Measurements from ENCODE around the gene NEK11. TPM values are rescaled to one million over a fixed set of nuclear protein-coding genes. Genes with fewer than 3 reads are reported as not detected.

Gene NEK11
- total and polyA plus RNA-seq, 4 donors: 4.0 to 36.3 (median 9.8) TPM

DNA sequence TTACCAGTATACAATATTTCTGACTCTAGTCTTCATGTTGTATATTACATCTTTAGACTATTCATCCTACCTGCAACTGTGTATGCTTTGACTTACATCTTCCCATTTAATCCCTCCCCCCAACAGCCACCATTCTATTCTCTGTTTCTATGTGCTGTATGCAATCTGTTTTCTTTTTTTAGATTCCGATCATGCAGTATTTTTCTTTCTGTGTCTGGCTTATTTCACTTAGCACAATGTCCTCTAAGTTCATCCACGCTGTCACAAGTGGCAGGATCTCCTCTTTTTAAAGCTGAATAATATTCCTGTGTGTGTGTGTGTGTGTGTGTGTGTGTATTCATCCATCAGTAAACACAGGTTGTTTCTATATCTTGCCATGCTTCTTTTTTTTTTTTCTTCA lies 288.5 kb downstream of the NEK11 start:
- Histone ChIP-seq H3K27me3 (ENCODE audit: control insufficient read depth in 3 of 3, insufficient read depth in 3 of 3, low read length in 2 of 3) (no peaks in the 10 kb centered on the region), H3K9me3 (ENCODE audit: control insufficient read depth in 4 of 4, insufficient read depth in 3 of 4, low read length in 3 of 4) (peaks cover 0 to 3% (median 0%) of the 10 kb centered on the region in 4 donors), H3K36me3 (ENCODE audit: control insufficient read depth in 4 of 4, insufficient read depth in 4 of 4, low read length in 4 of 4) (no peaks in the 10 kb centered on the region), H3K4me1 (ENCODE audit: control insufficient read depth in 5 of 5, insufficient read depth in 5 of 5, low read length in 5 of 5) (no peaks in the 10 kb centered on the region), H3K9ac (ENCODE audit: insufficient read depth in 1 of 2, low read length in 2 of 2) (no peak overlapping the region), H3K4me3 (no peak overlapping the region), H3K27ac (ENCODE audit: low read depth in 1 of 2, low read length in 1 of 2) (no peak overlapping the region)
- TF ChIP-seq, protein P1, sequence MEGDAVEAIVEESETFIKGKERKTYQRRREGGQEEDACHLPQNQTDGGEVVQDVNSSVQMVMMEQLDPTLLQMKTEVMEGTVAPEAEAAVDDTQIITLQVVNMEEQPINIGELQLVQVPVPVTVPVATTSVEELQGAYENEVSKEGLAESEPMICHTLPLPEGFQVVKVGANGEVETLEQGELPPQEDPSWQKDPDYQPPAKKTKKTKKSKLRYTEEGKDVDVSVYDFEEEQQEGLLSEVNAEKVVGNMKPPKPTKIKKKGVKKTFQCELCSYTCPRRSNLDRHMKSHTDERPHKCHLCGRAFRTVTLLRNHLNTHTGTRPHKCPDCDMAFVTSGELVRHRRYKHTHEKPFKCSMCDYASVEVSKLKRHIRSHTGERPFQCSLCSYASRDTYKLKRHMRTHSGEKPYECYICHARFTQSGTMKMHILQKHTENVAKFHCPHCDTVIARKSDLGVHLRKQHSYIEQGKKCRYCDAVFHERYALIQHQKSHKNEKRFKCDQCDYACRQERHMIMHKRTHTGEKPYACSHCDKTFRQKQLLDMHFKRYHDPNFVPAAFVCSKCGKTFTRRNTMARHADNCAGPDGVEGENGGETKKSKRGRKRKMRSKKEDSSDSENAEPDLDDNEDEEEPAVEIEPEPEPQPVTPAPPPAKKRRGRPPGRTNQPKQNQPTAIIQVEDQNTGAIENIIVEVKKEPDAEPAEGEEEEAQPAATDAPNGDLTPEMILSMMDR (IDR thresholded peaks at IDR 0.05; ENCODE audit: control extremely low read depth, extremely low read depth): no peak
- DNase-seq: no peak
- 93 to 96% methylated on average over 2 of the region's 2 CpGs for WGBS, 2 donors
- ATAC-seq (ENCODE audit: insufficient read depth, low FRiP score): no peak

DNA sequence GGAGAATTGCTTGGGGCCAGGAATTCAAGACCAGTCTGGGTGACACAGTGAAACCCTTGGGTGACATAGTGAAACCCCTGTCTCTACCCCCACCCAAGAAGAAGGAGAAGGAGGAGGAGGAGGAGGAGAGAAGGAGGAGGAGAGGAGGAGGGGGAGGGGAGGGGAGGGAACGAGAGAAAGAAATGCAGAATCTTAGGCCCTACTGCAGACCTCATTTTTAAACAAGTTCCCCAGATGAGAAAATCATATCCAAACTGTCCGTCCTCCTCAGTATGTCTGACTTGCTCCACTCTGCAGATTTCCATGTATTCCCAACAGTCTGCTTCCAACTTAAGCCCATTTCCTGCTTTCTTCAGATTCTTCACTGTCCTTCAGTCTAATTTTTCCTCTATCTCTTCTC lies 291.0 kb downstream of the NEK11 start:
- Histone ChIP-seq H3K4me3 (no peak overlapping the region), H3K27ac (ENCODE audit: low read depth in 1 of 2, low read length in 1 of 2) (no peak overlapping the region), H3K9me3 (ENCODE audit: control insufficient read depth in 4 of 4, insufficient read depth in 3 of 4, low read length in 3 of 4) (peaks cover 0 to 3% (median 0%) of the 10 kb centered on the region in 4 donors), H3K4me1 (ENCODE audit: control insufficient read depth in 5 of 5, insufficient read depth in 5 of 5, low read length in 5 of 5) (no peaks in the 10 kb centered on the region), H3K27me3 (ENCODE audit: control insufficient read depth in 3 of 3, insufficient read depth in 3 of 3, low read length in 2 of 3) (no peaks in the 10 kb centered on the region), H3K9ac (ENCODE audit: insufficient read depth in 1 of 2, low read length in 2 of 2) (no peak overlapping the region), H3K36me3 (ENCODE audit: control insufficient read depth in 4 of 4, insufficient read depth in 4 of 4, low read length in 4 of 4) (no peaks in the 10 kb centered on the region)
- no peak for DNase-seq
- ATAC-seq (ENCODE audit: insufficient read depth, low FRiP score): no peak
- WGBS, 2 donors: 79 to 88% methylated on average over 2 of the region's 2 CpGs
- TF ChIP-seq, protein P1 (IDR thresholded peaks at IDR 0.05; ENCODE audit: control extremely low read depth, extremely low read depth): no peak

DNA sequence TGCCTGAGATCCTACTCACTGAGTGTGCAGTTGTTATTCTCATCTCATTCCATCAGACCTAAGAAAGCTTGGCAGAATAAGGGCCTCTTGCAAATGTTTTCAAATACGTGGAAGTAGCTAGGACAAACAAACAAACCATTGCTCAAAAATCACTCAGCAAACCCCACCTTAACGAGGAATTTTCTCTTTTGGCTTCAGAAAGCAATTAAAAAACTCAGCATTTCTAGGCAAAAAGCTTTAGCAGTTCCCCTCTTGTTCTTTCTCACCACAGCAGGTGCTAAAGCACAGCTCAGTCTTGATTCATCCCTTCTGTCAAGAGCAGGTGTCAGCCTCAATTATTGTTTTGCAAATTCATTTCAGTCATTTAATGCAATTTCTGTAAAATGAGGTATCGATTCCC lies 296.3 kb downstream of the NEK11 start:
- Histone ChIP-seq H3K9me3 (ENCODE audit: control insufficient read depth in 4 of 4, insufficient read depth in 3 of 4, low read length in 3 of 4) (no peaks in the 10 kb centered on the region), H3K4me1 (ENCODE audit: control insufficient read depth in 5 of 5, insufficient read depth in 5 of 5, low read length in 5 of 5) (no peaks in the 10 kb centered on the region), H3K36me3 (ENCODE audit: control insufficient read depth in 4 of 4, insufficient read depth in 4 of 4, low read length in 4 of 4) (peaks cover 0 to 2% (median 0%) of the 10 kb centered on the region in 4 donors), H3K9ac (ENCODE audit: insufficient read depth in 1 of 2, low read length in 2 of 2) (no peak overlapping the region), H3K27ac (ENCODE audit: low read depth in 1 of 2, low read length in 1 of 2) (no peak overlapping the region), H3K4me3 (no peak overlapping the region), H3K27me3 (ENCODE audit: control insufficient read depth in 3 of 3, insufficient read depth in 3 of 3, low read length in 2 of 3) (no peaks in the 10 kb centered on the region)
- TF ChIP-seq, protein P1 (IDR thresholded peaks at IDR 0.05; ENCODE audit: control extremely low read depth, extremely low read depth): no peak
- ATAC-seq (ENCODE audit: insufficient read depth, low FRiP score) (no peak), DNase-seq (no peak)
- WGBS, 2 donors: 68 to 81% methylated on average over 3 of the region's 3 CpGs

DNA sequence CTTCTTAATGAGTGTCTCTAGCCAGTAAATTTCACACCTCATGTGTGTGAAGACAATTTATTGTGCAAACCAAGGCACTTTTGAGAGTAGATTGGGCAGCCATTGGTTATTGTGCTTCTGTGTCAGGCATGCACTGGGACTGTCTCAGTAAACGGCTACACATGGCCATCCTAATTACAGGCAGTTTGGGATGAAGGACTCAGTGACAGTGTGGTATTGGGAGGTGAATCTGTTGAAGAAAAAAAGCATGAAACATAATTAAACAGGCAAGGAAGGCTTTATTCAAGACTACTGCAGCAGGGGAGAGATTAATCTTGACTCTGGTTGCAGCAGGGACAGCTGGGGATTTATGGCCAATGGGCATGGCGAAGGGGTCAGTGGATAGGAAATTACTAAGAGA lies 297.1 kb downstream of the NEK11 start:
- ATAC-seq (ENCODE audit: insufficient read depth, low FRiP score) (no peak), DNase-seq (no peak)
- Histone ChIP-seq H3K4me1 (ENCODE audit: control insufficient read depth in 5 of 5, insufficient read depth in 5 of 5, low read length in 5 of 5) (no peaks in the 10 kb centered on the region), H3K9ac (ENCODE audit: insufficient read depth in 1 of 2, low read length in 2 of 2) (no peak overlapping the region), H3K9me3 (ENCODE audit: control insufficient read depth in 4 of 4, insufficient read depth in 3 of 4, low read length in 3 of 4) (no peaks in the 10 kb centered on the region), H3K27ac (ENCODE audit: low read depth in 1 of 2, low read length in 1 of 2) (no peak overlapping the region), H3K4me3 (no peak overlapping the region), H3K36me3 (ENCODE audit: control insufficient read depth in 4 of 4, insufficient read depth in 4 of 4, low read length in 4 of 4) (peaks cover 0 to 3% (median 0%) of the 10 kb centered on the region in 4 donors), H3K27me3 (ENCODE audit: control insufficient read depth in 3 of 3, insufficient read depth in 3 of 3, low read length in 2 of 3) (no peaks in the 10 kb centered on the region)
- 93 to 95% methylated on average over 2 of the region's 2 CpGs for WGBS, 2 donors
- TF ChIP-seq, protein P1 (IDR thresholded peaks at IDR 0.05; ENCODE audit: control extremely low read depth, extremely low read depth): no peak

All from lung (tissue), 12 donors.